ENCODE measurements around the gene PPP3R1. TPM values are rescaled to one million over a fixed set of nuclear protein-coding genes. Genes with fewer than 3 reads are reported as not detected.

Gene PPP3R1, protein sequence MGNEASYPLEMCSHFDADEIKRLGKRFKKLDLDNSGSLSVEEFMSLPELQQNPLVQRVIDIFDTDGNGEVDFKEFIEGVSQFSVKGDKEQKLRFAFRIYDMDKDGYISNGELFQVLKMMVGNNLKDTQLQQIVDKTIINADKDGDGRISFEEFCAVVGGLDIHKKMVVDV
- total RNA-seq, result 15.7 and 27.5 TPM in 2 replicates

DNA sequence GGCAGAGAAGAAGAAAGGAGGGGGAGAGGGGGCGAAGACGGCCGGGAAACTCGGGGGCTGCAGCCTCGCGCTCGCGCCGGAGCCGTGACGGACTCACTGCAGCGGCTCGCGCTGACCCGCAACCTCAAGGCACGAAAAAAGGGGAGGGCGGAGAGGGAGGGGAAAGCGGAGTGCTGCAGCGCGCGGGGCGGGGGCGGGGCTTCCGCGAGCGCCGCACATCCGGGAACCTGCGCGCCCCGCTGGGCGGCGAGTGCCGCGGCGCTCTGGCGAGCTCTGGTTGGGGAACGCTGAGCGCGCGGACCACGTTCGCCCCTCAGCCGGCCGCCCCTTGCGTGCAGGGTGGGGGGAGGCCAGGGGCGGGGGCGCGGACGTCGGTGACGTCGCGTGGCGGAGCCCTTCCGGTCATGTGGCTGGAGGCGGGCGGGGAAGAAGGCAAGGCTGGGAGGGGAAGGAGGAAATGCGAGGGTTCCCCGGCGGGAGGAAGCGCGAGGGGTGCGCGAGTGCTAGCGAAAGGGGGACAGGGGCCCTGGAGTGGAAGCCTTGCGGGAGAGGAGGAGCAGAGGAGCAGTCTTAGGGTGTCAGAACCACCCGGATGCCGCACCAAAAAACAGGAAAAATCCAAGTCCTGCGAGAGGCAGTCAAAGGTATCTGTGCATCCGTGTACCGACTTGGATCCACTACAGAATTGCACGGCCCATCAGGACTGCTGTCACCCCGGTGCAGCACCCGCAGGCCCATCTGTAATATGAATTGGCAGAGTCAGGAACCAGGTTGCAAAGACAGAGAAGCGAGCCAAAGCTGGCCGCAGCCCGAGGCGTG lies at the start of gene PPP3R1:
Gene PPP3R1, minus strand, starts transcription at position 133 of the 819 bp plus-strand sequence. CDS start 405 bp downstream, outside the sequence.

DNA sequence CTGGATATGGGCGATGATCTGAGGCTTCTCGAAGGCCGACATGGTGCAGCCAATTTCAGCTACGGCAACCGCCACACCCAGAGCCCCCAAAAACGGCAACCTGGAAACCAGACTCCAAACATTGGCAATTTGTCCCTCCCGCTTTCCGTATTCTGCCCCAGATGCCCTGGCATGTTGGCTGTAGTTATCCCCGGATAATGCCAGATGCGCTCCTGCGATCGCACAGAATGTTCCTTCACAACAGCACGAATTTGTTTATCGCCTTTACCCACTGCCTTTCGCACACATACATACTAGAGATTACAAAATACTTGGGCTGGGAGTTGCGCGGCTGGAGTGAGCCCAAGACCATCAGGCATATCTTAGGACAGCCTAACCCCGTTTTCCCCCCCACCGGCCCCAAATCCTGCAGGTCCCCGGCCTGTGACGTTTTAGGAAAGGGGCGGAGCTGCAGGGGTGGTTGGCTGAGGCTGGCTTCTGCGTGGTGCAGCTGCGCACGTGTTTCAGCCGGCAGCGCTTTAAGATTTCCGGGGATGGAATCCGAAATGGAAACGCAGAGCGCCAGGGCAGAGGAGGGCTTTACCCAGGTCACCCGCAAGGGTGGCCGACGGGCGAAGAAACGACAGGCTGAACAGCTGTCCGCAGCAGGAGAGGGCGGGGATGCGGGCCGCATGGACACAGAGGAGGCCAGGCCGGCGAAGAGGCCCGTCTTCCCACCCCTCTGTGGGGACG lies 94.8 kb downstream of the PPP3R1 start, which contains the start of gene PNO1:
Gene PNO1, plus strand, starts transcription at position 487 of the 732 bp plus-strand sequence. Its CDS starts 47 bp downstream, at position 534.

Other genes starting within 250 kb of the PPP3R1 start
- 32.0 and 34.7 TPM in 2 replicates for gene C1D, start 189.5 kb downstream of the PPP3R1 start, total RNA-seq
- gene PNO1, start 94.6 kb downstream of the PPP3R1 start, total RNA-seq, result 14.3 and 27.2 TPM in 2 replicates
- gene CNRIP1, start 67.4 kb upstream of the PPP3R1 start, total RNA-seq, result 0.96 TPM in 1 of 2 replicates, not detected in the other
- gene PLEK, start 112.8 kb upstream of the PPP3R1 start, total RNA-seq, result not detected in 2 replicates
- gene FBXO48, start 214.8 kb upstream of the PPP3R1 start, total RNA-seq, result 0.24 and 0.64 TPM in 2 replicates
- gene APLF, start 215.1 kb upstream of the PPP3R1 start, total RNA-seq, result 5.1 and 6.3 TPM in 2 replicates

Measured in tracheal epithelial cell (primary cell).